IMR-90 (cell line): ENCODE measurements around the gene NOTCH3. TPM values are rescaled to one million over a fixed set of nuclear protein-coding genes. Genes with fewer than 3 reads are reported as not detected.

ENCODE experiments used
- ATAC-seq: fragments of 200-7000 bp; cut with Tn5 transposase; 2 replicates; pipeline ENCODE4 v1.9.1; 2020; ENCODE audit warnings: low read depth, mild to moderate bottlenecking, moderate library complexity
- BruUV-seq: library from RNA; stranded (reverse); fragments of 400-500 nt; replicated peaks from 2 replicates; lab custom pipeline; 2021; lab: Mats Ljungman, UMichigan
- CTCF ChIA-PET: fragments of 300-600 bp; formaldehyde crosslinking; extraction: SDS; loops from one replicate; lab custom pipeline; 2021; ENCODE audit warnings: antibody characterized with exemption; lab: Yijun Ruan, JAX
- POLR2A ChIA-PET: fragments of 300-600 bp; sonication (Branson Sonifier 250); formaldehyde crosslinking; loops from one replicate; lab custom pipeline; 2022; ENCODE audit warnings: antibody characterized with exemption; ENCODE audit not compliant: unreplicated experiment; lab: Charles Lee
- DNase-seq: peaks from one replicate; pipeline ENCODE4 v3.0.0; 2013
- H2AFZ ChIP-seq: replicated peaks from 2 replicates; pipeline ENCODE3; 2013; ENCODE audit warnings: low read length, mild to moderate bottlenecking; ENCODE audit not compliant: poor library complexity
- H2AK5ac ChIP-seq: 2 replicates; pipeline ENCODE4 v1.6.1; 2013; ENCODE audit warnings: low read depth, low read length, inconsistent platforms
- H2AK9ac ChIP-seq: replicated peaks from 2 replicates; pipeline ENCODE3; 2013; ENCODE audit warnings: mild to moderate bottlenecking, low read depth, low read length, moderate library complexity; ENCODE audit not compliant: poor library complexity
- H2BK120ac ChIP-seq: 2 replicates; pipeline ENCODE4 v1.6.1; 2013; ENCODE audit warnings: low read depth, low read length, inconsistent platforms
- H2BK15ac ChIP-seq: 3 replicates; pipeline ENCODE4 v1.6.1; 2013; ENCODE audit warnings: low read depth, low read length, inconsistent platforms
- H2BK20ac ChIP-seq: 2 replicates; pipeline ENCODE4 v1.6.1; 2013; ENCODE audit warnings: low read depth, mild to moderate bottlenecking, inconsistent platforms, low read length, moderate library complexity
- H2BK5ac ChIP-seq: 2 replicates; pipeline ENCODE4 v1.6.1; 2013; ENCODE audit warnings: mild to moderate bottlenecking, low read depth, low read length, inconsistent platforms; ENCODE audit not compliant: poor library complexity, severe bottlenecking
- H3K14ac ChIP-seq: replicated peaks from 2 replicates; pipeline ENCODE4 v1.6.1; 2013; ENCODE audit warnings: low read depth, low read length, inconsistent platforms
- H3K18ac ChIP-seq: 2 replicates; pipeline ENCODE4 v1.6.1; 2013; ENCODE audit warnings: low read depth, low read length, control low read depth
- H3K23ac ChIP-seq: 2 replicates; pipeline ENCODE4 v1.6.1; 2013; ENCODE audit warnings: low read depth, low read length, inconsistent platforms
- H3K27ac ChIP-seq: 2 replicates; pipeline ENCODE4 v1.5.1; 2013; ENCODE audit warnings: mild to moderate bottlenecking, control low read depth, low read length; ENCODE audit not compliant: insufficient read depth
- H3K27me3 ChIP-seq: 2 replicates; pipeline ENCODE4 v1.6.1; 2013; ENCODE audit warnings: low read length; ENCODE audit not compliant: control insufficient read depth, insufficient read depth
- H3K36me3 ChIP-seq: 2 replicates; pipeline ENCODE4 v1.6.1; 2013; ENCODE audit warnings: low read length, mixed read lengths; ENCODE audit not compliant: control insufficient read depth, insufficient read depth
- H3K4ac ChIP-seq: 2 replicates; pipeline ENCODE4 v1.6.1; 2013; ENCODE audit warnings: low read depth, low read length, inconsistent platforms
- H3K4me1 ChIP-seq: 2 replicates; pipeline ENCODE4 v1.6.1; 2013; ENCODE audit warnings: low read length, mixed read lengths; ENCODE audit not compliant: control insufficient read depth, insufficient read depth
- H3K4me2 ChIP-seq: 2 replicates; pipeline ENCODE4 v1.6.1; 2013; ENCODE audit warnings: low read depth, mild to moderate bottlenecking, control low read depth, low read length, moderate library complexity
- H3K4me3 ChIP-seq: 2 replicates; pipeline ENCODE4 v1.5.1; 2013; ENCODE audit warnings: low read depth, mild to moderate bottlenecking, control low read depth, low read length, moderate library complexity; ENCODE audit not compliant: insufficient read depth
- H3K56ac ChIP-seq: 2 replicates; pipeline ENCODE4 v1.6.1; 2013; ENCODE audit warnings: low read length, inconsistent platforms; ENCODE audit not compliant: insufficient read depth; ENCODE audit errors: extremely low read depth
- H3K79me1 ChIP-seq, 2 experiments: 2 replicates each; pipeline ENCODE4 v1.6.1; 2013; ENCODE audit warnings: low read length in 2 of 2, inconsistent platforms in 1 of 2, low read depth in 1 of 2
- H3K9ac ChIP-seq: 2 replicates; pipeline ENCODE4 v1.6.1; 2013; ENCODE audit warnings: low read depth, low read length, control low read depth
- H3K9me1 ChIP-seq: 2 replicates; pipeline ENCODE4 v1.6.1; 2013; ENCODE audit warnings: low read length, inconsistent platforms; ENCODE audit not compliant: insufficient read depth
- H3K9me3 ChIP-seq: 2 replicates; pipeline ENCODE4 v1.6.1; 2013; ENCODE audit warnings: low read length; ENCODE audit not compliant: control insufficient read depth, insufficient read depth
- H4K20me1 ChIP-seq: 2 replicates; pipeline ENCODE4 v1.6.1; 2013; ENCODE audit warnings: low read length, inconsistent platforms; ENCODE audit not compliant: insufficient read depth
- H4K5ac ChIP-seq: 2 replicates; pipeline ENCODE4 v1.6.1; 2013; ENCODE audit warnings: mild to moderate bottlenecking, low read depth, low read length, control low read depth
- H4K8ac ChIP-seq, 2 experiments: 2 replicates each; pipeline ENCODE4 v1.6.1; 2013; ENCODE audit warnings: low read depth in 2 of 2, low read length in 2 of 2, control low read depth in 1 of 2, inconsistent platforms in 1 of 2
- H4K91ac ChIP-seq: 2 replicates; pipeline ENCODE4 v1.6.1; 2013; ENCODE audit warnings: low read depth, low read length, inconsistent platforms; ENCODE audit not compliant: insufficient read depth
- CHD1 ChIP-seq: IDR thresholded peaks from 2 replicates; pipeline ENCODE4 v1.6.1; 2012; ENCODE audit warnings: low read depth, low read length, improper control_type of control experiment
- MAZ ChIP-seq: IDR thresholded peaks from 2 replicates; pipeline ENCODE4 v1.6.1; 2012; ENCODE audit warnings: low read depth, mild to moderate bottlenecking, low read length, improper control_type of control experiment, moderate library complexity, borderline replicate concordance
- WGBS, 2 experiments: methylation state at CpG; one replicate each; pipeline versions ENCODE4 v1.1.5 to v1.1.7; 2013; ENCODE audit warnings: missing lambda C conversion rate in 2 of 2; ENCODE audit not compliant: insufficient read length in 1 of 2; ENCODE audit errors: extremely low coverage in 2 of 2; 5-methylcytosine and 5-hydroxymethylcytosine counted together
- dilution Hi-C: fragments of 300-500 bp; cut with HindIII; formaldehyde crosslinking; loops from one replicate; pipeline ENCODE4 v1.14.3; 2018; ENCODE audit warnings: low sequenced_read_pairs; ENCODE audit not compliant: unreplicated experiment
- in situ Hi-C: fragments of 300-500 bp; cut with MboI; formaldehyde crosslinking; loops from 3 replicates; pipeline ENCODE4 v1.14.3; 2019; ENCODE audit warnings: low sequenced_read_pairs, inconsistent platforms, mixed read lengths
- intact Hi-C: fragments of 100-400 bp; cut with micrococcal nuclease; formaldehyde crosslinking; loops from 2 replicates; pipeline ENCODE4 v1.10.0; 2022
- polyA plus RNA-seq, 3 experiments: library from polyadenylated mRNA; depleted of rRNA; stranded (reverse); fragments of >200 nt; gene quantifications; 2 replicates each; pipeline ENCODE4 v1.2.3, GENCODE V29; 2012; ENCODE audit warnings: low replicate concordance in 1 of 3
- total RNA-seq: library from RNA; depleted of rRNA; stranded (reverse); fragments of >200 nt; gene quantifications from 2 replicates; pipeline ENCODE4 v1.2.3, GENCODE V29; 2012

NOTCH3 gene
- total and polyA plus RNA-seq, 2 of the 4 experiments (the other 2 are of a cell fraction) = 5.9 to 25.1 TPM

GRCh38 chr19:15201374-15202023 lies 704 bp upstream of the NOTCH3 start (continued):
- no peak for TF ChIP-seq CHD1

DNA sequence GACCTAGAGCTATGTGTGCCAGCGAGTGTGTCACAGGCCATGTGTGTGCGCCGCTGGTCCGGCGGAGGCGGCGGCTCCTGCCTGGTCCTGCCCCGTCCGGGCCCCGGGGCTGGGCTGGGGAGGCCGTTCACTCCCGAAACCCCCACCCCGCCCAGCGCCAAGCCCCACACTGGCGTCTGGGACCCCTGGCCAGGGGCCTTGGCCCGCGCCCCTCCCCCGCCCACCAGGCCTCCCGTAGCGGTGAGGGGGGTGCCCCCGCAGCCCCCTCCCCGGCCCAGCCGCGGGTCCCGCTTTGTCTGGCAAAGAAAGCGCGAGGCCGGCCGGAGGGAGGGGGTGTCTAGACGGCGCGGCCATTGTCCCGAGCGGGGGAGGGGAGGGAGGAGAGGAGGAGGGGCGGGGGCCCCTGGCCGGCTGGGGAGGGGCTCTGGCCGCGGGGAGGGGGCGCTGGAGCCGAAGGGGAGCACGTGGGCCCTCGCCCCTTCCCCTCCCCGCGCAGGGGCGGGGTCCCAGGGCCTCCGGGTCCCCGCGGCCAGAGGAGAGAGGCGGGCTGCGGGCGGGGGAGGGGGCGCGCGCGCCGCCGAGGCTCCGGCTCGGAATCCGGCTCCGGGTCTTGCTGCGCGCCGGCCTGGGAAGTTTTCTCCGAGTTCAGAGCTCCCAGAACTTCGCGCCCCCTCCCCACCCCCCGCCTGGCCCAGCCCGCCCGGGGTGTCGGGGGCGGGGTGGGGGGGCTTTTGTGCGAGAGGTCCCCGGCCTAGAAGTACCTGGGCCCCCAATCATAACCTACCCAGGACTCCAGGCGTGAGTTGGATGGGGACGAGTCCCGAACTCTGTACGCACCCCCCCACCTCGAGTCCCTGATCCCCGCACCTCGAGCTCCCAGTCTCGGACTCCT lies 888 bp downstream of the NOTCH3 start:
- Histone ChIP-seq H3K23ac (peak overlapping the region; percentile 99), H3K4me1 (peaks cover 15% of the 10 kb centered on the region), H3K56ac (no peak overlapping the region), H2AK9ac (peak overlapping the region; percentile 95), H3K4me3 (peak overlapping the region; percentile 95), H3K9me3 (no peaks in the 10 kb centered on the region), H3K18ac (peak overlapping the region; percentile 37; the same call in 1 of the 2 replicates), H3K27me3 (no peaks in the 10 kb centered on the region), H2BK5ac (no peak overlapping the region), H4K5ac (0 out of 2 replicates have a peak overlapping the region, but pooled peaks have one; percentile 25), H3K4ac (peak overlapping the region; percentile 84), H3K36me3 (peaks cover 5% of the 10 kb centered on the region), H3K27ac (peak overlapping the region; percentile 30; the same call in 1 of the 2 replicates), H3K9me1 (peaks cover 10% of the 10 kb centered on the region), H4K20me1 (peaks cover 12% of the 10 kb centered on the region), H3K4me2 (peak overlapping the region; percentile 94), H3K9ac (peak overlapping the region; percentile 88), H2BK15ac (no peak overlapping the region), H3K79me1 (peaks cover 11 to 40% of the 10 kb centered on the region in 2 experiments), H3K14ac (peak overlapping the region; percentile 97), H4K91ac (peak overlapping the region; percentile 62; the same call in 1 of the 2 replicates), H2AK5ac (peak overlapping the region; percentile 85), H4K8ac (peak overlapping the region; percentile 25 to 86; a peak in 3 of 4 replicates), H2BK20ac (no peak overlapping the region), H2BK120ac (peak overlapping the region; percentile 32; the same call in 1 of the 2 replicates), H2AFZ (peak overlapping the region; percentile 89)
- intact Hi-C loops (loop anchor here (5.0 kb wide), 1 partner anchor 52 kb away; no protein-coding TSS in a partner anchor), in situ Hi-C loops (no loop called here), dilution Hi-C loops (no loop called here)
- peak; percentile 44 for ATAC-seq
- POLR2A ChIA-PET = no interaction called here
- peak; percentile 16 for DNase-seq
- CTCF ChIA-PET = no interaction called here
- no TSS peak for BruUV-seq
- TF ChIP-seq MAZ = peak; percentile 76; the same call in 1 of the 2 replicates
- no peak for TF ChIP-seq CHD1
- 13% methylated on average over 8 of the region's 82 CpGs; no CpG with 5 or more reads in 1 of the 2 experiments for WGBS, 2 experiments
